Superior temporal gyrus (tissue), 1 donor: ENCODE results near the gene FBF1.

Experiments
- DNase-seq: peaks from one replicate; pipeline ENCODE4 v3.0.0-alpha.2; 2016; ENCODE audit errors: extremely low spot score

FBF1 gene

DNA sequence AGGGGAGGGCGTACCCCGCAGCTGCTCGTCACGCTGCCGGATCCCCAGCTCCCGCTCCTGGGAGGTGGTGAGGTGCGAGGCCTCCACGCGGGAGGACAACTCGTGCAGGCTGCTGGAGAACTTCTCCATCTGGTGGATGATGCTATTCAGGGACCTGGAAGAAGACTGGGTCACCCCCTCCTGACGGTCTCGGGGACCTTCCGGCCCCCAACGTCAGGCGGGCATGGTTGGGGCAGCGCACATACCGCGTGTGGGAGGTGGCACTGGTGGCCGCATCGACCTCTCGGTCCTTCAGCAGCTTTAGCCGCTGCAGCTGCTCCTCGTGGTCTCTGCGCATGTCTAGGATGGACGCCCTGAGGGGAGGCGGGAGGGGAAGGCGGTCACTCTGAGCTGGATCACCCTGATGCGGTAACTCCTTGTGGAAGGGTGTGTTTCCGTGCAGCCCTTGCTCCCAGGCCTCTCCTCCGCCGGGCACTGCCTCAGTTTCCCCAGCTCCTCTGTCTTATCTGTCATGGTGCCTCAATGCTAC lies 22.9 kb downstream of the FBF1 start:
- DNase-seq: no peak

DNA sequence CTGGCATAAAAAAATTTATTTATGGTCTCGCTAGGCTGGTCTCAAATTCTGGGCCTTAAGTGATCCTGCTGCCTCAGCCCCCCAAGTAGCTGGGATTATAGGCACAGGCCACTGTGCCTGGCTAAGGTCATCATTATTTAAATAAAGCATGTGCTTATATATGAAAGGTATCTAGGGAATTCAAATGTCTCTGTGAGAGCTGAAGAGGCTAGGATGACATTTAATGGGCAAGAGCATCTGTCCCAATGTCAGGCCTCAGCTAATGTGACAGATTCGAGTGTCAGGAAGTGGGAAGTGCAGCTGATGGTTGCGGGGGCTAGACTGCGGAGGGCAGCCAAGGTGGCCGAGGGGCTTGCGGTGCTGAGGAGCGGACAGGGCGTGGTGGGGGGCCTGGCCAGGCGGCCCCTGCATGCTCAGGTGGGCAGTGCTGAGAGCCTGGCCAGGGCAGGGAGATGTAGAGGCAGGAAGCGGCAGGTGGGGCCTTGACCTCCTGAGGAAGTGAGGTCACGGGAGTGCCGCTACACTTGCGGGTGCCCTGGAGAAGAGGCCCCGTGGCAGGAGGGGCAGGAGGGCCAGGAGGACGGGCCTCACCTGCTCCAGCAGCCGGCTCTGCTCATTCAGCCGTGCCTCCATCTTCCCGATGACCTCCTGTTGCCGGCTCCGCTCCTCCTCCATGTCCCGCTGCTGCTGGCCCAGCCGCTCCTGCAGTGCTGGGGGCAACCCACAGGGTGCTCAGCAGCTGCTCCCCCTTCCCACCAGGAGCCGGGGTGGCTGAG lies 23.5 kb downstream of the FBF1 start:
- DNase-seq: no peak

DNA sequence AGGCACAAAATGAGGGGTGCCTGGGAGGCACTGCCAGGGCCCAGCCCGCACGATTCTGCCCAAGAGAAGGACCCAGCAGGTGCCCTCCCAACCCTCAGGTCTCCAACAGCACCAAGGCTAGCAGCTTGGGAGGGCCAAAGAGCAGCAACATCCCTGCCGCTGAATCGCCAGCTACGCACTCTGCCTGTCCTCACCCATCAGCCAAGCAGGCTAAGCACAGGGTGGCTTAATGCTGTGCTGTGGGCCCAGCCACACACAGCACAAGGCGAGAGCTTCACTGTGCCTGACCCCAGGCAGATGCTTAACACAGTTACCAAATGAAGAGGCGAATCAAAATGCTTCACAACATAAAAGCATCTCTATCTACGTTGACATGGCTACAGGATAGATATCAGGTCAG lies 25.6 kb downstream of the FBF1 start:
- DNase-seq: no peak

DNA sequence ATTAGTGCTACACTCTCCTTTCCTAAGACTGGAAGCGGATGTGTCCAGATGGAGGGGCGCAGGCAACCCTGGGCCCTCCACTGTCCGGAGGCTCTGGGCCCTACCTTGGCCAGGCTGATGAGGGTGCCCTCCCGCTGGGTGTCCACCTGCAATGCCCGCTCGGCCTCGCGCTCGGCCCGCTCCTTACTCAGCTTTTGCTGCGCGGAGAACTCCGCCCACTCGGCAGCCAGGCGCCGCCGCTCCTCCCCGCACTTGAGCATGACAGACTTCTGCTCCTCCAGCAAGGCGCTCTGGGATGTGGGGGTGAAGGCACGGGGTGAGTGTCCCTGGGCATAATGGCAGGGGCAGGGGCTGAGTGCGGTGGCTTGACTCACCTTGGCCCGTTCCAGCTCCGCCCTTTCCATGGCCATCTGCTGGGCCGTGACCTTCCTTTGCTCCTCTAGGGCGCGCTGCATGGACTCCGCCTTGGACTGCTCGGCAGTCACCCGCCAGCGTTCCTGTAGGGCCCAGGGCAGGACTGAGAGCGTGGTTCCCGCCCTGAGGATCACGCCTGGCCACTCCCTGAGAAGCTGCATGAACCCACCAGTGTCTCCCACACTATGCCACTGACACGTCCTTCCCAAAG lies 26.1 kb downstream of the FBF1 start:
- DNase-seq: no peak

DNA sequence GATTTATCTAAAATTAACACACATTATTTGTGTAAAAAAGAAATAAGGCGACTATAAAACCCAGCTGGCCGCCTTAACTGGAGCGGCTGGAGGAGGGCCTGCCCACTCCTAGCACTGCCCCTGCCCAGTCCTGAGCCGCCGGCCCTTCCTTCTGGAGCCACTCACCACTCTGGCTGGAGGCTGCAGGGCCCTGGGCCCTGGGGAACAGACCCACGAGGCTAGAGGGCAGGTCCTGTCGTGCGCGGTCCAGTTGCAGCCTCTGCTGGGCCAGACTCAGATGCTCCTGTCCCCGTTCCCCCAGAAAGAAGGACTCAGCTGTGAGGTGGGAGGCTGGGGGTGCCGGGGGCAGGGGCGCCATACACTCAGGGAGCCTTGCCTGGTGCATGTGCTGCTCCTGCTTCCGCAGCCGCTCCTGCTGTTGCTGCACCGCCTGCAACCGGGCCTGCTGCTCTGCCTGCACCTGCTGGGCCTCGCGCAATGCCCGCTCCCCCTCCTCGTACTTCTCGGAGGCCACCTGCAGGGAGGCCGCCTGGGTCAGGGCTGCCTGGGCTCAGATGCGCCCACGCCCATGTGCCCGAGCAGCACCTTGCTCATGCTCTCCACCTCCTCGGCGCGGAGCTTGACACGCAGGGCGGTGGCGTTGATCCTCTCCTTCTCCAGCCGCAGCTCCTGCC lies 27.2 kb downstream of the FBF1 start:
- DNase-seq: no peak

DNA sequence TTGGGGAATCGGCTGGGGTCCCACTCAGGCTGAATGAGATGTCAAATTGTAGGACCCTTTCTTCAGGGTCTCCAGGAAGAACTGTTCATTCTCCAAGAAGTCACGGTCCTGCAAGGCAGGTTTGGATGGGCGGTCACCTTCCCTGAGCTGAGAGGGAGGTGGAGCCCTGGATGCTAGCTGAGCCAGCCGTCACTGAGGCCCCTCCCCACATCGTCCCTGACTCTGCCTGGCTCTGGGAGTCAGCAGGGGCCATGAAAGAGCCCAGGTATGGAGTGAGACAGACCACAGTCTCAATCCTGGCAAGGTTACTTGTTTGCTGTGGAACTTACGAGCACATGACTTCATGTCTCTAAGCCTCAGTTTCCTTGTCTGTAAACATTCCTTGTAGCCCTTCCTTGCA lies 30.1 kb downstream of the FBF1 start:
- no peak for DNase-seq

DNA sequence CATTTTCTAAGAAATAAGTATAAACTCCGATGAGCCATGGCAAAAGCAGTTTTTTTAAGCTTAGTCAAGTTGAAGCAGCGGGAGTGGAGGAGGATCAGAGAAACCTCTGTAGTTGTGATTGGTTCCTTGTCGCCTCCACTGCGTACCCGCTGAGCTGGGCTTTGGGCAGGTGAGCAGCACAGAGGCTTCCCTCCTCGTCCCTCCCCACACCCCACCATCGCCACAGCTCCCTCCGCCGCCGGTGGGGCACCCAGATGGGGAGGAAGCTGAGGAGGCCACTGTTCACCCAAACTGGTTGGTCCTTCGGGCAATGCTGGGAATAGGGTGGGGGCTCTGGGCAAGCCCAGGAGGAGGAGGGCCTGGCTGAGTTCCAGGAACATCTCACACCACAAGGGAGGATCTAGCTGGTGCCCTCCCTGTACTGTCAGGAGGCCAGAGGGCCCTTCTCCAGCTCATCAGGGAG lies 31.0 kb downstream of the FBF1 start:
- no peak for DNase-seq

DNA sequence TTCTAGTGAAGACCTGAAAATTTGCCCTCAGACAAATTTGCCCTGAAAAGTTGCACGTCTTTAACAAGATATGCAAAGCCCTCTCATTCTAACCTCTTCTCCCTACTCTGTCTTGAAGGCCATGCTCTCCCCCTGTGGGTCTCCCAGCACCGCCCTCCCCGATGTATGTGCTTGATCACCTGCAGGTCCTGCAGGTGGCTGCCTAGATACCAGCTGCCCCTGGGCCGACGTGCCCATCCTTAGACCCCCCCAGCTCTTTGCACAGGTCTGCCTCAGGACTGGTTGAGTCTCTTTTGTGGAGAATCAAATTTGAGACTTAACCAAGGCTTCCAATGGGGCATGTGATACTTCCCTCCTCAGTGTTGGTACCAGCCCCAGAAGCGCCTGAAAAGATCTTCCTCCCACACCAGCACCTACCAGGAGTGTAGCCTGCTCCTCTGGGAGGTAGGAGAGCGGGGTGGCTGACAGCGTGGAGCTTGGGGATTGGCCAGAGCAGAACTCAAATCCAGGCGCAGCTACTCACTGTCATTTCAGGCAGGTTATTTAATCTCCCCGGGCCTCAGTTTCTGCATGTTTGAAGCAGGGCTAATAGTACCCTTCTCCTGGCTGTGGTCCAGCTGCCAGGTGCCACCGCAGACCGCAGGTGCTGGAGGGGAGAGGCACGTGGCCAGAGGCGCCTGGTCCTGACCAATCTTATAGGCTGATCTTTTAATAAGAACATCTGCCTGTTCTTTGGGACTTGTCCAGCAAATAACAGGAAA lies 31.6 kb downstream of the FBF1 start:
- DNase-seq: no peak

DNA sequence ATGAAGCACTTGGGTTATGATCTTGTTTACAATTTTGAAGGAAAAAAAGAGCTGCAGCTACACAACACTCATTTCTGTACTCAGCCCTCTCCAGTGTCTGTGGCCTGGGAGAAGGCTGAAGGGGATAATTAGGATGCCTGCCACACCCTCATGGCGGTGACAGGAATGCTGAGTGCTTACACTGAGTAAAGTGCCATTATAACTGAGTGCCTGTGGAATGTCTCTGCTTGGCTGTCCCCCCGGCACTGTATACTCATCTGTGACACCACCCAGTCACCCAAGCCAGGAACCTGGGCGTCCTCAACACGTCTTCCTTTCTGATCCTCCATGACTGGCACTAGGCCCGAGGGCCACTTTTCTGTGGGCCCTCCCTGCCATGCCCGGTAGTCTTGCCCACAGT lies 32.6 kb downstream of the FBF1 start:
- DNase-seq: no peak

DNA sequence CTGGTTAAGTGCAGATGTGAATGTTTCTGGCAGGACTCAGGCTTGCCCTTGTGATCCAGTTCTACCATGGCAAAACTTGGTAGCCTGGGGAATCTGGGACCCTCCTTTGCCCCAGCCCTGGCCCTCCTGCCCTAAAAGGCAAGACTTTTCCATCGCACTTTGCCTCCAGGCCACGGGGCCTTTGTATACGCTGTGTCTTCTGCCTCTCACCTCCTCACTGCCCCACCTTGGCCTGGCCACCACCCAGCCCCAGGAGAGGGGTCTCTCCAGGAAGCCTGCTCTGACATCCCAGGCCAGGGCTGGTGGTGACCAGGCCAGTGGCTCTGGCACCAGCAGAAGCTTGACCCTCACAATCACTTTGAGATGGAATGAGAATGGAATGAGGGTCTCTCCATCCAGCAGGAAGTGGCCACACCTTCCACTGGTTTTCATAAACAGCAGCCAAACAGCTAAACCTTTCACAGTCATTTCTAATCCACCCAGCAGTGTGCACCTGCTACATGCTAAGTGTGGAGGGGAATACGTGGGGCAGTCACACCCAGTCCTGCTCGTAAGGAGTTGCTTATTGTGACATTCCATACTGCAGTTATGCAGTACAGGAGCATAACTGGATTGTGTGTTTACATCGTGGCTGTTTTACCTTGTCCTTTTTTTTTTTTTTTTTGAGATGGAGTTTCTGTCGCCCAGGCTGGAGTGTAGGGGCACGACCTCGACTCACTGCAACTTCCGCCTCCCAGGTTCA lies 34.5 kb downstream of the FBF1 start:
- DNase-seq: no peak

DNA sequence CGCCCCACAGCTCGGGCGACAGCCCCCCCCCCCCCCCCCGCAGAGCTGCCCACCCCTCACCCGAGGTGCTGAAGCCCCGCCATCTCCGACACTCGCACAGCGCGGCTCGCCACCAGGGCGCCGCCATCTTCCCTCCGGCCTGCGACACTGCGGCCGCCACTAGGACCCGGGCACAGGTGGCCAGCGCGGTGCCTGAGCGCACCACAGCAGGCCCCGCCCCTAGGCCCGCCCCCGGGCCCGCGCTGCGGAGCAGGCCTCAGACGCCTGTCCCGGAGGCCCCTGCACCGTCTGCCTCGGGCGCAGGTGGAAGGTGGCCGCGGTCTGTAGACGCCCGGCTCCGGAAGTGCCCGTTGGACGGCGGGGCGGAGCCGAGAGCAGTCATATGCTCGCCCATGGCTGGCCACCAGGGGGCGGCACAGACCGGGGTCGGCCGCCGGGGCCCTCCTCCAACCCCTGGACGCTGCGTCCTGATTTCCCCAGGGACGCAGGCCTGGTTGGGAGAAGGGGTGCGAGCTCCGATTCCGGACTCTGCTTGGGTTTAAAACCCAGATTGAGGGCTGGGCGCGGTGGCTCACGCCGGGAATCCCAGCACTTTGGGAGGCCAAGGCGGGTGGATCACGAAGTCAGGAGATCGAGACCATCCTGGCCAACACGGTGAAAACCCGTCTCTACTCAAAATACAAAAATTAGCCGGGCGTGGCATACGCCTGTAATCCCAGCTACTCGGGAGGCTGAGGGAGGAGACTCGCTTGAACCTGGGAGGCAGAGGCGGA lies 35.9 kb downstream of the FBF1 start, which contains the start of gene MRPL38:
Gene MRPL38, minus strand, starts transcription at position 136 of the 773 bp plus-strand sequence. Its CDS starts 9 bp downstream, at position 127.
- DNase-seq: peak; percentile 84

DNA sequence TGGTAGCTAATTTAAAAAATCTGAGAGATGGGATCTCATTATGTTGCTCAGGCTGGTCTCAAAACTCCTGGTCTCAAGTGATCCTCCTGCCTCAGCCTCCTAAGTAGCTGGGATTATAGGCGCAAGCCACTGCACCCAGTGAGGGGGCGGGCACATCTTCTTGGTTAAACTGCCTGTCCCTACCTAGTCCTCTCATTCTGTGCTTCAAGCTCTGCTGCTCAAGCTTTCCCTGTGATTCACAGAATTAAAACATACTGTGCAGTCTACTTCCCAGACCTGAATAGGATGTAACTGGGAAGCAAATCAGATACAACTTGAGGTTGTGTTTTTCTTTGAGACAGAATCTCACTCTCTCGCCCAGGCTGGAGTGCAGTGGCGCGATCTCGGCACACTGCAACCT lies 38.4 kb downstream of the FBF1 start:
- no peak for DNase-seq

DNA sequence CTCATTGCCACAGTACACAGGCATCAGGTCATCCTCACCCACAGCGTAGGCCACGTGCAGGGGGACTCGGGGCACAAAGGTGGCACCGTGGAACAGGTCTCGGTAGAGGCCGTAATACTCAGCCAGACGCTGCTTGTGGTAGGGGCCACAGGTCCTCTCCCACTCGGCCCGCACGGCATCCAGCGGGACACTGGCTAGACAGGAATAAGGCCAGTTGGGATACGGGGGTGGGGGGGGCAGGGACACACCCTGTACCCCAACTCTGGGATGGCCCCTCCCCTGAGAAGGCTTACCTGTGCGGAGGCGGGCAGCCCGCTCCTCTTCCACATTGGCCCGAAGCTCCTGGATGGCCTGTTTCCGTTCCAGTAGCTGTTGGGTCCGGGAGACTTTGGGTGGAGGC lies 39.1 kb downstream of the FBF1 start:
- no peak for DNase-seq

DNA sequence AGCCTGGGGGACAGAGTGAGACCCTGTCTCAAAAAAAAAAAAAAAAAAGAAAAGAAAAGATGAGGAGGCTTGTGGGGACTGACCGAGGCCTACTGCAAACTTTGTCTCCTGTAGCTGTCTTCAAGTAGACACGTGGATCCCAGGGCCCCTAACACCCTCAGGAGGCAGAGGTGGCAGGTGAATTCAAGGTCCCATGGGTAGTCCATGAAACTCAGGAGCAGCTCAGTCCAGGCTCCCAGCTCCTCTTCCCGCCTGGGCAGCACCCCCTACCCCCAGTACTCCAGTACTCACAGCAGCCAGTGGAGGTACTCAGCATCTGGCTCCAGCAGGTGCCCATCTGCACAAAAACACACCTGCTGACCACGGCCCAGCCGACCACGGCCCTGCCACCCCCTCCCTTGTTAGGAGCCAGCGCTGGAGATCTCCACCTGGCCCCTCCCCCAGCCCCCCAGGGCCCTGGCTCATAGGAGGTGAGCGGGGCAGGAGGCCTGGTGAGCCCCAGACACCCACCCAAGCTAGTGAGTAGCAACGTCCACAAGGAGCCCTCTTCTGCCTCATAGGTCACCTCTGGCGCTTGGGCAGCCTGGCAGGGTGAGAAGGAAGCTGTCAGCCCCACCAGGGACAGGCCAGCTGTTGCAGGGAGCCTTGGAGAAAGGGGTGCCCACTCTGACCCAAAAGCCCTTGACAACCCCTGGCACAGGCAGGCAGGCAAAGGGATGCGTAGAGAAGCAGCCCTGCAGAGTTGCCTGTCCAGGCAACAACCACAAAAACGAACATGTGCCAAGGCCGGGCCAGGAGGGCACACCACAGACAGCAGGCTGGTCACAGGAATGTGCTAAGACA lies 39.9 kb downstream of the FBF1 start:
- no peak for DNase-seq

DNA sequence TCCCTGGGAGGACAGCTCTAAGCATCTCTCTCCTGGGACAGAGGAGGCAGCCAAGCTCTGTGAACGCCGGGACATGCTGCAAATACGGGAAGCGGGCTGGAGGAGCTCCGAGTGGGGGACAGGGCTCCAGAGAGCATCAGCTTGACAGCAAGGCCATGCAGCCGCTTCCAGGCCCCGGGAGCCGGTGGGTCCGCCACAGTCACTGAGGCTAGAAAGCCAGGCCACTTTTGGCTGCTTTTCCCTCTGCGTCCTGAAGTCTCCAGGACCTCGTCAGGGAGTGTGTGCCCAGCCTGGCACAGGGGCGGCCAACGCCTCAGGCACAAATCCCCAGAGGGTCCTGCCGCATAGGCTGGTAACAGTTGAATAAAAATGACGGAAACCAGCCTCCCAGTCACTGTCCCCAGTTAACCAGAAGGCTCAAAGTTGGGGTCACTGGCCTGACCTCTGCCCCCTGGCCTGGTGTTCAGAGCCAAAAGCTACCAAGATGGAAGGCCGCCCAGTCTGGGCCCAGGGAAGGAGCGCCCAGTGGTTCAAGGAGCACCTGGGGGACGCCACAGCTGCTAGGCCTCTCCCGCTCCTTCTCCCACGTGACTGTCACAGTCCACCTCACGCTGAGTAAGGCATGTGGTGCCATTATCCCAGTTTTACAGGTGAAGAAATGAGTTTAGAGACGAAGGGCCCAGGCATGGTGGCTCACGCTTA lies 40.9 kb downstream of the FBF1 start:
- DNase-seq: no peak

DNA sequence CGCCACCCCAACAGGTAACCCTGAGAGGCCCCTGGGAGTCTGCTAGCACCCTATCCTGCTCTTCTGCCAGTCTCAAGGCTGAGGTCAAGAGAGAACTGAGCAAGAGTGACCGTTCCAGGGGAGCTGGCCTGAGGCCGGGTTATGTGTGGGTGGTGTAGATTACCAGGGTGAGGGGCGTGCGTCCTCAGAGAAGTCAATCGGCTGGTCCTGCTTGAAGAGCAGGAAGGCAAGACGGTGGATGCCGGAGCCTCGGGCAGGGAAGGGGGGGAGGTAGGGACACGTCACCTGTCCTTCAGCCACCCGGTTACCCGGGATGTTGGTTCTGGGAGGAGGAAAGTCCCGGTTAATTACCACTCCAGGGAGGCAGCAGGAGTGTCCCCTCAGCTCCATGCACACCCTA lies 41.5 kb downstream of the FBF1 start:
- DNase-seq: no peak

DNA sequence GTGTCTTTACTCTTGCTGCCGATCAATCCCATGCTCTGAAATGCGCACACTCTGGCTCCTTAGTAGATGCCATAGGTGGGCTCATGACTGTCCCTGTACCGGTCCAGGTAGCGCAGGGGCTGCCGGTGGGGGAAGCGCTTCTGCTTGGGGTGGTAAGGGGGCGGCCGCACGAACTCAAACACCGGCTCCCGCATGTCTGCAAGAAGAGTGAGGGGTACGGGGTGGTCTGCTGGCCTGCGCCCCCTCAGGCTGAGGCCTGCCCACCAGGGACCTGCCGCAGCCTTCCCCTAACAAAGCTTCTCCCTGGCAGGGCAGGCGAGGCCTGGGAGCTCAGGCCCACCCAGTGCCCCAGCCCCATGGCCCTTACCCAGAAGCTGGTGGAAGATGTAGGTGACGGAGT lies 42.1 kb downstream of the FBF1 start:
- no peak for DNase-seq

DNA sequence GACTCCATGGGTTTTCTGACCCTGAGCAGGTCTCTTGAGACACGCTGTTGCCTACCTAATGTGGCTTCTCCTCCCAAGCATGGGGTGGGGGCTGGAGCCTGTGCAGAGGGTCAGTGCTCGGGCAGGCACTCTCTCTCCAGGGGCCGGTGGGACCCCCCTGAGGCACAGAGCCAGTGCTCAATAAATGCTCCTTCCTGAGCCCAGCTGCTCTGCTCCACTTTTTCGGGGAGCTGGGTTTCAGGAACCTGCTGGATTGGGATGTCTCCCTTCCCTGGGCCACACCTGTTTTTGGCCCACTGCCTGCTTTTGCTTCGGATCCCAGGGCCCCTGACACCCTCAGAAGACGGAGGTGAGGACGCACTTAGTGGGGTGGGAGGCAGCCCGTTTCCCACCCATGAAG lies 42.8 kb downstream of the FBF1 start:
- DNase-seq: no peak
